Hematopoietic multipotent progenitor cell treated with erythropoietin and hydrocortisone succinate and interleukin-3 and kit ligand, for 8 days (in vitro differentiated cells): ENCODE results near the gene RIPOR3.

Experiments
- DNase-seq: peaks from one replicate; pipeline ENCODE4 v3.0.0-alpha.2; 2015

The RIPOR3 gene

GRCh38 chr20:50568549-50568942 lies 122.8 kb downstream of the RIPOR3 start:
- no peak for DNase-seq

GRCh38 chr20:50567860-50568548 lies 123.3 kb downstream of the RIPOR3 start:
- DNase-seq = no peak

- DNase-seq = no peak
Observed at GRCh38 chr20:50565871-50566270, 125.5 kb downstream of the RIPOR3 start.

GRCh38 chr20:50565383-50565782 lies 126.0 kb downstream of the RIPOR3 start:
- no peak for DNase-seq

GRCh38 chr20:50563133-50563944 lies 128.0 kb downstream of the RIPOR3 start:
- no peak for DNase-seq

GRCh38 chr20:50562262-50562701 lies 129.1 kb downstream of the RIPOR3 start:
- DNase-seq = no peak

- no peak for DNase-seq
Observed at GRCh38 chr20:50561379-50562078, 129.8 kb downstream of the RIPOR3 start.

- no peak for DNase-seq
Observed at GRCh38 chr20:50560867-50561266, 130.5 kb downstream of the RIPOR3 start.

- DNase-seq = no peak
Observed at GRCh38 chr20:50559856-50560638, 131.3 kb downstream of the RIPOR3 start.

- no peak for DNase-seq
Observed at GRCh38 chr20:50559149-50559548, 132.2 kb downstream of the RIPOR3 start.

GRCh38 chr20:50558483-50558925 lies 132.8 kb downstream of the RIPOR3 start:
- peak; percentile 57 for DNase-seq

GRCh38 chr20:50557549-50558134 lies 133.7 kb downstream of the RIPOR3 start:
- no peak for DNase-seq

- peak; percentile 40 for DNase-seq
Observed at GRCh38 chr20:50555662-50556061, 135.7 kb downstream of the RIPOR3 start.

GRCh38 chr20:50554694-50555579 lies 136.4 kb downstream of the RIPOR3 start:
- DNase-seq = no peak

- no peak for DNase-seq
Observed at GRCh38 chr20:50552979-50553378, 138.4 kb downstream of the RIPOR3 start.

- no peak for DNase-seq
Observed at GRCh38 chr20:50551288-50551687, 140.1 kb downstream of the RIPOR3 start.

GRCh38 chr20:50550531-50550930 lies 140.8 kb downstream of the RIPOR3 start:
- no peak for DNase-seq

GRCh38 chr20:50548396-50548795 lies 142.9 kb downstream of the RIPOR3 start:
- no peak for DNase-seq

GRCh38 chr20:50547964-50548363 lies 143.4 kb downstream of the RIPOR3 start:
- DNase-seq = no peak

GRCh38 chr20:50546729-50547314 lies 144.5 kb downstream of the RIPOR3 start:
- no peak for DNase-seq

GRCh38 chr20:50545126-50545525 lies 146.2 kb downstream of the RIPOR3 start:
- DNase-seq = no peak
